MCF 10A (cell line): ENCODE data around the gene BATF2. TPM values are rescaled to one million over a fixed set of nuclear protein-coding genes. Genes with fewer than 3 reads are reported as not detected.

Experiments used
- BruUV-seq: library from RNA; stranded (reverse); fragments of 400-500 nt; replicated peaks from 2 replicates; lab custom pipeline; 2021; lab: Mats Ljungman, UMichigan
- CTCF ChIA-PET: fragments of 300-600 bp; sonication (Branson Sonifier 250); formaldehyde crosslinking; extraction: SDS; loops from one replicate; lab custom pipeline; 2021; ENCODE audit warnings: antibody characterized with exemption, inconsistent platforms; lab: Yijun Ruan, JAX
- POLR2A ChIA-PET: fragments of 300-600, 350-650 bp; sonication (Branson Sonifier 250); formaldehyde crosslinking; extraction: SDS; loops from one replicate; lab custom pipeline; 2020; ENCODE audit warnings: antibody characterized with exemption, inconsistent platforms; lab: Yijun Ruan, JAX
- DNase-seq: peaks from one replicate; pipeline ENCODE4 v3.0.0-alpha.2; 2018; ENCODE audit not compliant: unreplicated experiment
- H3K27ac Mint-ChIP-seq: one replicate; pipeline ENCODE4 v1.8.0; 2022; ENCODE audit warnings: mild to moderate bottlenecking, low read depth, mixed read lengths; ENCODE audit not compliant: unreplicated experiment
- H3K27me3 Mint-ChIP-seq: one replicate; pipeline ENCODE4 v1.8.0; 2022; ENCODE audit warnings: mixed read lengths; ENCODE audit not compliant: insufficient read depth, unreplicated experiment
- H3K36me3 Mint-ChIP-seq: one replicate; pipeline ENCODE4 v1.8.0; 2022; ENCODE audit warnings: mild to moderate bottlenecking, moderate library complexity, mixed read lengths; ENCODE audit not compliant: insufficient read depth, unreplicated experiment
- H3K4me1 Mint-ChIP-seq: one replicate; pipeline ENCODE4 v1.8.0; 2022; ENCODE audit warnings: mixed read lengths; ENCODE audit not compliant: insufficient read depth, unreplicated experiment
- H3K4me3 Mint-ChIP-seq: one replicate; pipeline ENCODE4 v1.8.0; 2022; ENCODE audit warnings: mild to moderate bottlenecking, moderate library complexity, mixed read lengths; ENCODE audit not compliant: unreplicated experiment
- H3K9me3 Mint-ChIP-seq: one replicate; pipeline ENCODE4 v1.8.0; 2022; ENCODE audit warnings: mixed read lengths; ENCODE audit not compliant: unreplicated experiment
- intact Hi-C: fragments of 100-400 bp; cut with micrococcal nuclease; formaldehyde crosslinking; loops from 2 replicates; pipeline ENCODE4 v1.14.1; 2022
- total RNA-seq: library from RNA; stranded (reverse); gene quantifications from 2 replicates; pipeline ENCODE4 v1.2.3, GENCODE V29; 2022
- TF ChIP-seq, protein P1 (sequence below): fragments of 200-600 bp; IDR thresholded peaks from one replicate; pipeline ENCODE4 v1.8.0; 2022; ENCODE audit warnings: antibody characterized with exemption, mild to moderate bottlenecking; ENCODE audit not compliant: unreplicated experiment

The BATF2 gene
- total RNA-seq, 1 experiment from 2014 or later = 1.3 TPM

DNA sequence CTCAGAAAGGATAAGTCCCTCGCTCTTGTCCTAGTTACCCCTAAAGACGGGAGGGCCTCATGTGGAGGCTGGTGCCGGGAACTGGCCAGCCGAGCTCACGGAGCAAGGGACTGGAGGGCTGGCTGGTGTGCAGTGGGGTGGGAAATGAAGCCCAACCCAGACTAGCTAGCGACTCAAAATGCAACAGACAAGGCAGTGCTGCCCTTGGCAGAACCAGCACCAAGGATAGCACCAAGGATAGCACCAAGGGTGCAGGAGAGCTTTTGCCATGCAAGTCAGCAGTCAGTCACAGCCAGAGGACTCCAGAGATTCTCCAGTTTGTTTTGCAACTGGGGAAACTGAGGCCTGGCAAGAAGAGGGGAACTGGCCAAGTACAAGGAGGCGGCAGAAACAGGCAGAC is 6.5 kb upstream of the BATF2 start:
- Mint-ChIP-seq H3K9me3 (no peaks in the 10 kb centered on the region), H3K27me3 (no peaks in the 10 kb centered on the region), H3K4me1 (no peaks in the 10 kb centered on the region), H3K36me3 (no peaks in the 10 kb centered on the region), H3K4me3 (no peak overlapping the region), H3K27ac (no peak overlapping the region)
- BruUV-seq = no TSS peak
- DNase-seq = no peak
- TF ChIP-seq, protein P1, sequence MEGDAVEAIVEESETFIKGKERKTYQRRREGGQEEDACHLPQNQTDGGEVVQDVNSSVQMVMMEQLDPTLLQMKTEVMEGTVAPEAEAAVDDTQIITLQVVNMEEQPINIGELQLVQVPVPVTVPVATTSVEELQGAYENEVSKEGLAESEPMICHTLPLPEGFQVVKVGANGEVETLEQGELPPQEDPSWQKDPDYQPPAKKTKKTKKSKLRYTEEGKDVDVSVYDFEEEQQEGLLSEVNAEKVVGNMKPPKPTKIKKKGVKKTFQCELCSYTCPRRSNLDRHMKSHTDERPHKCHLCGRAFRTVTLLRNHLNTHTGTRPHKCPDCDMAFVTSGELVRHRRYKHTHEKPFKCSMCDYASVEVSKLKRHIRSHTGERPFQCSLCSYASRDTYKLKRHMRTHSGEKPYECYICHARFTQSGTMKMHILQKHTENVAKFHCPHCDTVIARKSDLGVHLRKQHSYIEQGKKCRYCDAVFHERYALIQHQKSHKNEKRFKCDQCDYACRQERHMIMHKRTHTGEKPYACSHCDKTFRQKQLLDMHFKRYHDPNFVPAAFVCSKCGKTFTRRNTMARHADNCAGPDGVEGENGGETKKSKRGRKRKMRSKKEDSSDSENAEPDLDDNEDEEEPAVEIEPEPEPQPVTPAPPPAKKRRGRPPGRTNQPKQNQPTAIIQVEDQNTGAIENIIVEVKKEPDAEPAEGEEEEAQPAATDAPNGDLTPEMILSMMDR = no peak
- CTCF ChIA-PET = no interaction called here
- intact Hi-C loops = no loop called here
- POLR2A ChIA-PET = interaction anchor here (1.7 kb wide), 1 partner anchor 10 kb away, joined by 4 read pairs; no protein-coding TSS in a partner anchor

DNA sequence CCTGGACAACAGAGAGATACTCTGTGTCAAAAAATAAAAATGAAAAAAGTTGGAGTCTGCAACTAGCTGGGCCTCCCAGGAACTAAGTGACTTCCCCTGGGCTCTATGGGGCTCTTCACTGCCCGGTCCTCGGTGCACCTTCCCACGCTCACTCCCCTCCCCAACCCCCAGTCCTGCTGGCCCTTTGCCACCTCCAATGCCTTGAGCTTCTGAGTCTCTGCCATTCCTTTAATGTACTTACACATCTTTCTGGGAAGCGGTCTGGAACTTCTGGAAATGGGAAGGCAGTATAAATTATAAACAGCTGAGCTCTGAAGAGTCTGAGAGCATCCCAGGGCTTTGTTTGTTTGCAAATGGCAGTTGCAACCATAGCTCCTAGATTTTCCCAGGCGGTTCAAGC is 5.9 kb upstream of the BATF2 start:
- CTCF ChIA-PET = interaction anchor here (1.1 kb wide), 1 partner anchor 11 kb away, joined by 4 read pairs; the partner anchor contains the start of gene ARL2
- no peaks in the 10 kb centered on the region for H3K4me1 Mint-ChIP-seq
- no TSS peak for BruUV-seq
- POLR2A ChIA-PET = interaction anchor here (1.7 kb wide), 1 partner anchor 9 kb away, joined by 4 read pairs; no protein-coding TSS in a partner anchor
- TF ChIP-seq, protein P1 = no peak
- intact Hi-C loops = no loop called here
- no peak overlapping the region for H3K27ac Mint-ChIP-seq
- no peaks in the 10 kb centered on the region for H3K9me3 Mint-ChIP-seq
- no peaks in the 10 kb centered on the region for H3K27me3 Mint-ChIP-seq
- H3K36me3 Mint-ChIP-seq = no peaks in the 10 kb centered on the region
- no peak for DNase-seq
- no peak overlapping the region for H3K4me3 Mint-ChIP-seq

DNA sequence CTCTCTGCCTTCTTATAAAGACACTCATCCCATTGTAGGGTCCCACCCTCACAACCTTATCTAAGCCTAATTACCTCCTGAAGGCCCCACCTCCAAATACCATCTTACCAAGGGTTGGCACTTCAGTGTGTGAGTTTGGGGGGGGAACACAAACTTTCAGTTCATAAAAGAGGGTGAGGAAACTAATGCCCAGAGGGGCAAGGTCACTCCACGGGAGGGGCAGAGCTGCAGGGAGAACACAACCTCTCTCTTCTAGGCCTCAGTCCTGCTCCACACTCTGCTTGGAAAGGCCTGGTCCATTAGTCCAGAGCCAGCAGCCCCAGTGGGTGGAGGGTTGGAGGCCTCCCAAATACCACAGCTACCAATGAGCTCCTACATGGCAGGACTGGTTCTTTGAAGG is 2.7 kb upstream of the BATF2 start:
- ChIA-PET POLR2A (interaction anchor here (1.7 kb wide), 1 partner anchor 14 kb away, joined by 4 read pairs; the partner anchor contains the start of gene ARL2), CTCF (interaction anchor here (0.6 kb wide), 3 partner anchors 97 to 476 kb away, joined by 3 to 4 read pairs (median 3); no protein-coding TSS in a partner anchor)
- Mint-ChIP-seq H3K4me3 (no peak overlapping the region), H3K36me3 (no peaks in the 10 kb centered on the region), H3K4me1 (peaks cover 12% of the 10 kb centered on the region), H3K27me3 (no peaks in the 10 kb centered on the region), H3K9me3 (no peaks in the 10 kb centered on the region), H3K27ac (no peak overlapping the region)
- intact Hi-C loops = no loop called here
- BruUV-seq = no TSS peak
- DNase-seq = no peak
- TF ChIP-seq, protein P1 = no peak

DNA sequence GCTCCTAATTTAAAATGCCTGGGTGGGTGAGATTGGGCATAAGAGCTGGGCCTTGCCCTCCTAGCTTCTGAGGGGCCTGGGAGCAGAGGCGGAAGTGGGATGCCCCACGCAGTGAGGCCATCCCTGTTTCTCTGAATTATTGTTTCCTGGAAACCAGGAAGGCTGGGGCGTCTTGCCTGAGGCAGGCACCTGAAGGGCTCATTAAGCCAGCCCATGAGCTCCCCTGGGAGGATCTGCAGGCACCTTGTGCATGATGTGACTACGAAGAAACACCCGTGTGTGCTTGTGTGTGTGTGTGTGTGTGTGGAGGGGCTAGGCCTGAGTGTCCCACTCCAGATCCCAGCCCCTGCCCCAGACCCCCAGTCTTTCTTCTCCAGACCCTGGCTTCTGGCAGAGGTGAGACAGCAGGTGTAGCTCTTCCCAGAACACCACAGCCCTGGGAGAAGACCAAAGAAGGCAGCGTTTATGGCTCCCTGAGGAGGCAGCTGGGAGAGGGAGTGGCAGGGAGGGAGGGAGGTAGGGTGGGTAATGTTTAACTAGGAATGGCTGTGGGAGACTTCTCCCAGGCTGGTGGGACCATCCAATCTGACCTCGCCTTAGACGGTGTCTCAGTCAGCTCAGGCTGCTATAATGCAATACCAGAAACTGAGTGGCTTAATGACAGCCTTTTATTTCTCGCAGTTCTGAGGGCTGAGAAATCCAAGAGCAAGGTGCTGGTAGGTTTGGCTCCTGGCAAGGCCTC is 2.1 kb upstream of the BATF2 start:
- no TSS peak for BruUV-seq
- Mint-ChIP-seq H3K4me1 (peaks cover 12% of the 10 kb centered on the region), H3K36me3 (no peaks in the 10 kb centered on the region), H3K27ac (peak overlapping the region; percentile 27), H3K9me3 (no peaks in the 10 kb centered on the region), H3K27me3 (no peaks in the 10 kb centered on the region), H3K4me3 (no peak overlapping the region)
- DNase-seq = no peak
- POLR2A ChIA-PET = interaction anchor here (1.7 kb wide), 1 partner anchor 15 kb away, joined by 4 read pairs; the partner anchor contains the start of gene ARL2
- TF ChIP-seq, protein P1 = no peak
- intact Hi-C loops = no loop called here
- CTCF ChIA-PET = interaction anchor here (0.6 to 2.4 kb wide), 7 partner anchors 9 to 477 kb away, joined by 3 to 8 read pairs (median 3); no protein-coding TSS in a partner anchor
